GM18502 (cell line): ENCODE data around the gene NUPR1.
"Not testable (repeated sequence)": the region's sequence is repeated elsewhere in the genome, so short reads cannot be mapped to it uniquely, and the experiment has no call there.

ENCODE experiments used
- ATAC-seq: cut with Tn5 transposase; IDR thresholded peaks from one replicate; pipeline ENCODE4 v1.9.1; 2021; ENCODE audit warnings: mild to moderate bottlenecking; ENCODE audit not compliant: unreplicated experiment, poor library complexity

NUPR1 gene, protein sequence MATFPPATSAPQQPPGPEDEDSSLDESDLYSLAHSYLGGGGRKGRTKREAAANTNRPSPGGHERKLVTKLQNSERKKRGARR

GRCh38 chr16:28538733-28539596, at the start of gene NUPR1:
NUPR1 (minus strand) TSS chr16:28538974; CDS start chr16:28538907, 67 bp downstream.
- no peak for ATAC-seq

DNA sequence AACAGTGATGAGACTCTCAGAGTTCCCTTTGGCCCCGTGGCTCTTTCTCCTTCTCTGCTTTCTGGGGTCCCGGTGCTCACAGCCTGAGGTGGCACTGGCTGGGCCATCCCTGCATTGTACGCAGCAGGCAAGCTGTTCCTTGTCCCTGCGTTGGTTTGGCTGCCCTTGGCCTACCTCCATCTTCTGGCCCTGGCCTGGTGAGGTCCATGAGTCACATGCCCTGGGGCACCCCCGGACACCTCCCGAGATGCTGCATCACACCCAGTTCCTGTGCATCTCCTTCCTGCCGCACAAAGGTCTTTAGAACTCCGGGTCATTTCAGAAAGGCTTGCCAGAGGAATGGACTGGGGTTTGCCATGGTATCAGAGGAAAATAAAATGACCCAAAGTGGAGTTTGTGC, 48.6 kb upstream of the NUPR1 start:
- no peak for ATAC-seq

GRCh38 chr16:28586466-28586865, 47.7 kb upstream of the NUPR1 start:
- no peak for ATAC-seq

- no peak for ATAC-seq
Measured at GRCh38 chr16:28585674-28586073, 46.9 kb upstream of the NUPR1 start.

DNA sequence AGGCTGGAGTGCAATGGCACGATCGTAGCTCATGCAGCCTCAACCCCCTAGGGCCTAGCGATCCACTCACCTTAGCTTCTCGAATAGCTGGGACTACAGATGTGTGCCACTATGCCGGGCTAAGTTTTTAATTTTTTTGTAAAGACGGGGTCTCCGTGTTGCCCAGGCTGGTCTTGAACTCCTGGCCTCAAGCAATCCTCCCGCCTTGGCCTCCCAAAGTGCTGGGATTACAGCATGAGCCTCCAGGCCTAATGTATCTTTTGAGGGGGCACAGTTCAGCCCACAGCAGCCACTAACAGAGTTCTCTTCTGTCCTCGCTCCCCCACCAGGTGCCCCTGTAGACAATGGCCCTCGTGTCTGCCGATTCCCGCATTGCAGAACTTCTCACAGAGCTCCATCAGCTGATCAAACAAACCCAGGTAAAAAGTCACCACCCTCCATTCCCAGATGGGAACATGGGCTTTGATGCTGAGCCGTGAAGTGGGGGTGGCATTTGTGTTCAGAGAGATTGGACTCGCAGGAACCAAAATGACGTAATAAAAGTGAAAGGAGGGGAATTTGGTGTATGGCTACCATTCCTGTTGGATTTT, 42.0 kb upstream of the NUPR1 start:
- no peak for ATAC-seq

DNA sequence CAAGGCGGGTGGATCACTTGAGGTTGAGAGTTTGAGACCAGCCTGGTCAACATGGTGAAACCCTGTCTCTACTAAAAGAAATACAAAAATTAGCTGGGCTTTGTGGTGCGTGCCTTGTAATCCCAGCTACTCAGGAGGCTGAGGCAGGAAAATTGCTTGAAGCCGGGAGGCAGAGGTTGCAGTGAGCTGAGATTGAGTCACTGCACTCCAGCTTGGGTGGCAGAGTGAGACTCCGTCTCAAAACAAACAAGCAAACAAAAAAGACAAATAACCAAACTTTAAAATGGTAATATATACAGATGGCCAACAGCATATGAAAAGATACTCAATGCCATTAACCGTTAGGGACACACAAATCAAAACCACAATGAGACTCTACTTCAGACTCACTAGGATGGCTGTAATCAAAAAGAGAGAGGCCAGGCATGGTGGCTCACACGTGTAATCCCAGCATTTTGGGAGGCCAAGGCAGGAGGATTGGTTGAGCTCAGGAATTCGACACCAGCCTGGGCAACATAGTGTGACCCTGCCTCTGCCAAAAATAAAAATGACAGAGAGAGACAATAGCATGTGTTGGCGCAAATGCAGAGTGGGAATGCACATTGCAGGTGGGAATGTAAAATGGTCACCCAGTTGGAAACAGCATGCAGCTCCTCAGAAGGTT, 36.8 kb upstream of the NUPR1 start:
- ATAC-seq, result no peak

- ATAC-seq, result no peak
Measured at GRCh38 chr16:28574925-28575324, 36.2 kb upstream of the NUPR1 start.

- ATAC-seq, result no peak
Measured at GRCh38 chr16:28573738-28574718, 35.3 kb upstream of the NUPR1 start.

- ATAC-seq, result no peak
Measured at GRCh38 chr16:28572696-28573510, 34.1 kb upstream of the NUPR1 start.

DNA sequence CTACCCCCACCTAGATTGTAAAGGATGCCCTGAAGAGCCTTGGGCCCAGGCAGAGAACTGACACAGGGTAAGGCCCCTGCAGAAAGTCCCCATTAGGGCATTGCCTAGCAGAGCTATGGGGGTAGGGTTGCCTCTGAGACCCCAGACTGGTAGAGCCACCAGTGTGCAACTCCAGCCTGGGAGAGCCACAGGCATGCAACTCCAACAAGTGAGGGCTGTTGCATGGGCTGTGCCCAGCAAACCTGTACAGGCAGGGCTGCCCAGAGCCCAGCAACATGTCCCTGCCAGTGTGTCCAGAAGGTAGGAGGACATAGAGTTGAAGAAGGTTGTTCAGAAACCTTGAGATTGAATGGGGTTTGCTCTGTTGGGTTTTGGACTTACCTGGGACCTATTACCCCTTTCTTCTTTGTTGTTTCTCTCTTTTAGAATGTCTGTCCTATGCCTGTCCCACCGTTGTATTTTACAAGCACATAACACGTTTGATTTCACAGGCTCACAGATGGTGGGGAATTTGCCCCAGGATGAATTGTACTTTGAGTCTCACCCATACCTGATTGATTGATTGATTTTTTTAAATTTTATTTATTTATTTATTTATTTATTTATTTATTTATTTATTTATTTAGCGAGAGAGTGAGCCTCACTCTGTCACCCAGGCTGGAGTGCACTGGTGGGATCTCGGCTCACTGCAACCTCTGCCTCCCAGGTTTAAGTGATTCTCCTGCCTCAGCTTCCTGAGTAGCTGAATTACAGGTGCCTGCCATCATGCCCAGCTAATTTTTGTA, 31.4 kb upstream of the NUPR1 start:
- no peak for ATAC-seq

DNA sequence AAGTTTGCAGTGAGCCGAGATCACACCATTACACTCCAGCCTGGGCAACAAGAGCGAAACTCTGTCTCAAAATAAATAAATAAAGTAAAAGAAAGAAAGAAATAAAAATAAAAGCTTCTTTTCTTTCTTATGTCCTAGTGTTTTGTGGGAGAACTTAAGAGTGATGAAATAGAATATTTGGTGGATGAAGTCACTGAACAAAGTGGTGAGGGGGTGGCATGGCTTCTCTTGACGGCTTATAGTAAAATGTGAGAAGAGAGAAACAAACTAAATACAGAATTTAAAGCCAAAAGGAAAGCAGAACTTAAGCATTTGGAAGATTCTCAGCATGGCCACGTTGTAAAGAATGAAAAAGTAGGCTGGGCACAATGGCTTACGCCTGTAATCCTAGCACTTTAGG, 30.2 kb upstream of the NUPR1 start:
- ATAC-seq, result no peak

DNA sequence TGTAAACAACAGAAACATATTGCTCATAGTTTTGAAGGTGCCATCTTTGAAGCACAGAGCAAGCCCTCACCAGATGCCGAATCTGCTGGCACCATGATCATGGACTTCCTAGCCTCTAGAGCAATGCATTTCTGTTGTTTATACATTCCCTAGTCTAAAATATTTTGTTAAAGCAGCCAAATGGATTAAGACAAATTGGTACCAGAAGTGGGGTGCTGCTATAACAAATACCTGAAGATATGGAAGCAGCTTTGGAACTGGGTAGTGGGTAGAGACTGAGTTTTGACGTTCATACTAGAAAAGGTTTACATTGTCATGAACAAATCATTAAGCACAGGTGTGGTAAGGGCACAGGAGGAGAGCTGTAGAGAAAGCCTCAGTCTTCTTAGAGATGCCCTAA, 28.5 kb upstream of the NUPR1 start:
- no peak for ATAC-seq

- not testable (repeated sequence) for ATAC-seq
Measured at GRCh38 chr16:28566233-28566925, 27.6 kb upstream of the NUPR1 start.

GRCh38 chr16:28563218-28563617, 24.4 kb upstream of the NUPR1 start:
- ATAC-seq, result no peak

DNA sequence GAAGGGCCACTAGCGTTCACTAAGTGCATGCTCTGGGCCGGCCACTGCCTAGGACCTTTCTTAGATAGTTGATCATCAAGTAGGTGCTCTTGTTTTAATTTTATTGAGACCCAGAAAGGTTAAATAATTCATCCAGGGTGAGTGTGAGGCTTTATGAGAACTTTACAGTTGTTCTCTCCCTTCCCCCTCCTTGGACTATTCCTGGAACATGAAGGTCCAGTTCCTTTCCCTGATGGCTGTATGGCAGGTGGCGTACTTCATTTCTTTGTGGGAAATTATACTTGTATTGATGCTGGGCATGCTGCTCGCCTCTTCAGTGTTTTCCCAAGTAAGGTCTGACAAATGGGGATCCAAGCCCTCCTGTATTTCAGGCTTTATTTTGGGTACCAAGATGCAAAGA, 23.4 kb upstream of the NUPR1 start:
- no peak for ATAC-seq

- ATAC-seq, result no peak
Measured at GRCh38 chr16:28561557-28562187, 22.9 kb upstream of the NUPR1 start.

DNA sequence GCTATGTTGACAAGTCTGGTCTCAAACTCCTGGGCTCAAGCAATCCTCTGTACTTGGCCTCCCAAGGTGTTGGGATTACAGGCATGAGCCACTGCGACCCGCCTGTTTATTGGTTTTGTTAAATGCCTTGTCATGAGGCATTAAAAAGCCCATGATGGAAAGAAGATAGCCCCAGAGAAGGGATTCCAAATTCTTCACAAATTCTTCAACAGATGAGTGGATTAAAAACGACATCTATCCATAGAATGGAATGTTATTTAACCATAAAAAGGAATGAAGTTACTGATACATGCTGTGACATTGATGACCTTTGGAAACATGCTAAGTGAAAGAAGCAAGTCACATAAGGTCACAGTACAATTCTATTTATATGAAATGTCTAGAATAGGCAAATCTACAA, 19.7 kb upstream of the NUPR1 start:
- ATAC-seq, result no peak
